ENCODE results near the gene PLXNC1.

DNA sequence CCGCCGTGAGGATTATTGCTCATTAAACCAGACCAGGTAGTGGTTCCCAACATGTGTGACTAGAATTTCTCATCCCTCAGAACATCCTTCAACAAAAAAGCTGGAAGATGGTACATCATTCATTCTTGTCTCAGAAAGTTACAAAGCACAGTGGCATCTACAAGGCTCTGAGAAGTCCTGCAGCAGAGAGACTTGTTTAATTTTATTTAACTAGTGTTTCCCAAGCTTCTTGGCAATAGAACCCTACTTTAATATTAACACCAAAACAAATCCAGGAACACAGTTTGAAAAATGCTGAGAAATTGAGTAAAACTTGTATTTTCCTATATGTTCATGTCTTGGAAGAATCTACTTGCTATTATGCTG is 54.8 kb downstream of the PLXNC1 start:
- TF ChIP-seq, protein P1, sequence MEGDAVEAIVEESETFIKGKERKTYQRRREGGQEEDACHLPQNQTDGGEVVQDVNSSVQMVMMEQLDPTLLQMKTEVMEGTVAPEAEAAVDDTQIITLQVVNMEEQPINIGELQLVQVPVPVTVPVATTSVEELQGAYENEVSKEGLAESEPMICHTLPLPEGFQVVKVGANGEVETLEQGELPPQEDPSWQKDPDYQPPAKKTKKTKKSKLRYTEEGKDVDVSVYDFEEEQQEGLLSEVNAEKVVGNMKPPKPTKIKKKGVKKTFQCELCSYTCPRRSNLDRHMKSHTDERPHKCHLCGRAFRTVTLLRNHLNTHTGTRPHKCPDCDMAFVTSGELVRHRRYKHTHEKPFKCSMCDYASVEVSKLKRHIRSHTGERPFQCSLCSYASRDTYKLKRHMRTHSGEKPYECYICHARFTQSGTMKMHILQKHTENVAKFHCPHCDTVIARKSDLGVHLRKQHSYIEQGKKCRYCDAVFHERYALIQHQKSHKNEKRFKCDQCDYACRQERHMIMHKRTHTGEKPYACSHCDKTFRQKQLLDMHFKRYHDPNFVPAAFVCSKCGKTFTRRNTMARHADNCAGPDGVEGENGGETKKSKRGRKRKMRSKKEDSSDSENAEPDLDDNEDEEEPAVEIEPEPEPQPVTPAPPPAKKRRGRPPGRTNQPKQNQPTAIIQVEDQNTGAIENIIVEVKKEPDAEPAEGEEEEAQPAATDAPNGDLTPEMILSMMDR (IDR thresholded peaks at IDR 0.05; ENCODE audit: low read length) = no peak
- no peak for TF ChIP-seq EZH2 (IDR thresholded peaks at IDR 0.05; ENCODE audit: borderline replicate concordance, low read length)

Measured in OCI-LY1 (cell line).